Measurements from ENCODE around the gene GFOD1.
"Not testable (repeated sequence)": the region's sequence is repeated elsewhere in the genome, so short reads cannot be mapped to it uniquely, and the experiment has no call there.

GFOD1 gene

GRCh38 chr6:13511913-13512717 is 24.7 kb upstream of the GFOD1 start:
- DNase-seq (ENCODE audit: low spot score): no peak

GRCh38 chr6:13511141-13511571 is 23.8 kb upstream of the GFOD1 start:
- not testable (repeated sequence) for DNase-seq (ENCODE audit: low spot score)

GRCh38 chr6:13510433-13510832 is 23.0 kb upstream of the GFOD1 start:
- not testable (repeated sequence) for DNase-seq (ENCODE audit: low spot score)

- peak; percentile 67 for DNase-seq (ENCODE audit: low spot score)
These were observed 21.6 kb upstream of the GFOD1 start for GRCh38 chr6:13508711-13509705.

GRCh38 chr6:13507306-13507860 is 20.0 kb upstream of the GFOD1 start:
- DNase-seq (ENCODE audit: low spot score): no peak

GRCh38 chr6:13505345-13505734 is 17.9 kb upstream of the GFOD1 start:
- DNase-seq (ENCODE audit: low spot score): no peak

GRCh38 chr6:13504611-13505344 is 17.4 kb upstream of the GFOD1 start:
- DNase-seq (ENCODE audit: low spot score): no peak

GRCh38 chr6:13500915-13501314 is 13.5 kb upstream of the GFOD1 start:
- DNase-seq (ENCODE audit: low spot score): no peak

GRCh38 chr6:13500264-13500663 is 12.9 kb upstream of the GFOD1 start:
- no peak for DNase-seq (ENCODE audit: low spot score)

- DNase-seq (ENCODE audit: low spot score): no peak
These were observed 9.3 kb upstream of the GFOD1 start for GRCh38 chr6:13496513-13497190.

- DNase-seq (ENCODE audit: low spot score): no peak
These were observed 8.4 kb upstream of the GFOD1 start for GRCh38 chr6:13495818-13496217.

- DNase-seq (ENCODE audit: low spot score): no peak
These were observed 7.8 kb upstream of the GFOD1 start for GRCh38 chr6:13495112-13495776.

GRCh38 chr6:13494137-13494536 is 6.7 kb upstream of the GFOD1 start:
- no peak for DNase-seq (ENCODE audit: low spot score)

GRCh38 chr6:13493147-13493546 is 5.7 kb upstream of the GFOD1 start:
- DNase-seq (ENCODE audit: low spot score): no peak

GRCh38 chr6:13492357-13492756 is 5.0 kb upstream of the GFOD1 start:
- DNase-seq (ENCODE audit: low spot score): no peak

GRCh38 chr6:13491538-13491937 is 4.1 kb upstream of the GFOD1 start:
- DNase-seq (ENCODE audit: low spot score): no peak

GRCh38 chr6:13490402-13490801 is 3.0 kb upstream of the GFOD1 start:
- no peak for DNase-seq (ENCODE audit: low spot score)

GRCh38 chr6:13488896-13489237 is 1.5 kb upstream of the GFOD1 start:
- DNase-seq (ENCODE audit: low spot score): no peak

- DNase-seq (ENCODE audit: low spot score): peak; percentile 67
These were observed 855 bp upstream of the GFOD1 start for GRCh38 chr6:13488015-13488895.

- peak; percentile 86 for DNase-seq (ENCODE audit: low spot score)
These were observed 700 bp downstream of the GFOD1 start for GRCh38 chr6:13486679-13487121.

Measured in AG08396 (cell line).